Thyroid gland (tissue), 4 donors: ENCODE measurements around the gene SORCS2.

ENCODE experiments used
- POLR2A ChIP-seq, 2 donors: fragments of 450-650 bp; IDR thresholded peaks; one replicate each; pipeline ENCODE4 v1.6.1; 2017; ENCODE audit warnings: antibody characterized with exemption in 2 of 2, mild to moderate bottlenecking in 2 of 2, moderate library complexity in 1 of 2
- TF ChIP-seq, protein P1 (sequence below), 6 experiments: fragments of 200-600 bp in 3 of 6; fragments of 450-650 bp in 3 of 6; sonication (generic) in 3 of 6; IDR thresholded peaks; one replicate each; pipeline ENCODE4 v1.5.1; 2016 to 2019; ENCODE audit warnings: antibody characterized with exemption in 6 of 6, mild to moderate bottlenecking in 2 of 6, inconsistent platforms in 1 of 6, moderate library complexity in 1 of 6

DNA sequence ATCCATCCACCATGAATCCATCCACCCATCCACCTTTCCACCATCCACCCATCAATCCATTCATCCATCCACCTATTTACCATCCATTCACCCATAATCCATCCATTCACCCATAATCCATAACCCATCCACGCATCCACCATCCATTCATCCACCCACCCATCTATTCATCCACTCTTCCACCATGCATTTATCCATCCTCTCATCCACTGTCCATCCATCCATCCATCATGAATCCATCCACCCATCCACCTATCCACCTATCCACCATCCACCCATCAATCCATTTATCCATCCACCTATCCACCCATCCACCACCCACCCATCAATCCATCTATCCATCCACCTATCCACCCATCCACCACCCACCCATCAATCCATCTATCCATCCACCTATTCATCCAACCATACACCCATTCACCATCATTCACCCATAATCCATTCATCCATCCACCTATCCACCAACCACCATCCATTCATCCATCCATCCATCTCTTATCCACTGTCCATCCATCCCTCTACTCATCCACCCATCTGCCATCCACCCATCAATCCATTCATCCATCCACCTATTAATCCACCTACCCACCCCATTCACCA is 422.1 kb downstream of the SORCS2 start:
- TF ChIP-seq, protein P1, sequence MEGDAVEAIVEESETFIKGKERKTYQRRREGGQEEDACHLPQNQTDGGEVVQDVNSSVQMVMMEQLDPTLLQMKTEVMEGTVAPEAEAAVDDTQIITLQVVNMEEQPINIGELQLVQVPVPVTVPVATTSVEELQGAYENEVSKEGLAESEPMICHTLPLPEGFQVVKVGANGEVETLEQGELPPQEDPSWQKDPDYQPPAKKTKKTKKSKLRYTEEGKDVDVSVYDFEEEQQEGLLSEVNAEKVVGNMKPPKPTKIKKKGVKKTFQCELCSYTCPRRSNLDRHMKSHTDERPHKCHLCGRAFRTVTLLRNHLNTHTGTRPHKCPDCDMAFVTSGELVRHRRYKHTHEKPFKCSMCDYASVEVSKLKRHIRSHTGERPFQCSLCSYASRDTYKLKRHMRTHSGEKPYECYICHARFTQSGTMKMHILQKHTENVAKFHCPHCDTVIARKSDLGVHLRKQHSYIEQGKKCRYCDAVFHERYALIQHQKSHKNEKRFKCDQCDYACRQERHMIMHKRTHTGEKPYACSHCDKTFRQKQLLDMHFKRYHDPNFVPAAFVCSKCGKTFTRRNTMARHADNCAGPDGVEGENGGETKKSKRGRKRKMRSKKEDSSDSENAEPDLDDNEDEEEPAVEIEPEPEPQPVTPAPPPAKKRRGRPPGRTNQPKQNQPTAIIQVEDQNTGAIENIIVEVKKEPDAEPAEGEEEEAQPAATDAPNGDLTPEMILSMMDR (IDR thresholded peaks at IDR 0.05): no peak
- no peak for TF ChIP-seq POLR2A (IDR thresholded peaks at IDR 0.05)
